HG03457 (cell line): ENCODE measurements around the gene ZACN.

Experiments
- ATAC-seq: cut with Tn5 transposase; IDR thresholded peaks from one replicate; pipeline ENCODE4 v1.9.1; 2021; ENCODE audit warnings: moderate number of reproducible peaks; ENCODE audit not compliant: unreplicated experiment

ZACN gene

GRCh38 chr17:76080768-76081287 lies 1.8 kb downstream of the ZACN start:
- ATAC-seq, result no peak

DNA sequence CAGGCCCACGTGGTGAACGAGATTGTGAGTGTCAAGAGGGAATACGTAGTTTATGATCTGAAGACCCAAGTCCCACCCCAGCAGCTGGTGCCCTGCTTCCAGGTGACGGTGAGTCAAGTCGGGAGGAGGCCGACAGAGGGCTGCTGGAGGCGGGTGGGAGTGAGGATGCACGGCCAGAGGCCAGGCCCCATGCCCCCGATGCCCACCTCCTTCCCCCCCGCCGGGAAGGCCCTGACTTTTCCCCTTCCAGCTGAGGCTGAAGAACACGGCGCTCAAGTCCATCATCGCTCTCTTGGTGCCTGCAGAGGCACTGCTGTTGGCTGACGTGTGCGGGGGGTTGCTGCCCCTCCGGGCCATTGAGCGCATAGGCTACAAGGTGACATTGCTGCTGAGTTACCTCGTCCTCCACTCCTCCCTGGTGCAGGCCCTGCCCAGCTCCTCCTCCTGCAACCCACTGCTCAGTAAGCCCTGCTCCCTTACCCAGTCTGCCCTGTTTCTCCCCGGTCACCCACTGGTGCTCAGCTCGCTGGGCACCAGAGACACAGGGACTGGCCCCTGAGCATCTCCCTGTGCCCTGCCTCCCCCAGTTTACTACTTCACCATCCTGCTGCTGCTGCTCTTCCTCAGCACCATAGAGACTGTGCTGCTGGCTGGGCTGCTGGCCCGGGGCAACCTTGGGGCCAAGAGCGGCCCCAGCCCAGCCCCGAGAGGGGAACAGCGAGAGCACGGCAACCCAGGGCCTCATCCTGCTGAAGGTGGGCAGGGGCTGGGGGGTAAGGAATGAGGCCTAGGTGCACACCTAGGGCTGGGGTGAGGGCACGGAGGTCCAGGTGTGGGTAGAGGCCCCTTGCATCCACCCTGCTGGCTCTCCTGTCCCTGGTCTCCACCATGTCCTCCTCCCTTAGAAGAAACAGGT lies 2.6 kb downstream of the ZACN start:
- ATAC-seq, result no peak

DNA sequence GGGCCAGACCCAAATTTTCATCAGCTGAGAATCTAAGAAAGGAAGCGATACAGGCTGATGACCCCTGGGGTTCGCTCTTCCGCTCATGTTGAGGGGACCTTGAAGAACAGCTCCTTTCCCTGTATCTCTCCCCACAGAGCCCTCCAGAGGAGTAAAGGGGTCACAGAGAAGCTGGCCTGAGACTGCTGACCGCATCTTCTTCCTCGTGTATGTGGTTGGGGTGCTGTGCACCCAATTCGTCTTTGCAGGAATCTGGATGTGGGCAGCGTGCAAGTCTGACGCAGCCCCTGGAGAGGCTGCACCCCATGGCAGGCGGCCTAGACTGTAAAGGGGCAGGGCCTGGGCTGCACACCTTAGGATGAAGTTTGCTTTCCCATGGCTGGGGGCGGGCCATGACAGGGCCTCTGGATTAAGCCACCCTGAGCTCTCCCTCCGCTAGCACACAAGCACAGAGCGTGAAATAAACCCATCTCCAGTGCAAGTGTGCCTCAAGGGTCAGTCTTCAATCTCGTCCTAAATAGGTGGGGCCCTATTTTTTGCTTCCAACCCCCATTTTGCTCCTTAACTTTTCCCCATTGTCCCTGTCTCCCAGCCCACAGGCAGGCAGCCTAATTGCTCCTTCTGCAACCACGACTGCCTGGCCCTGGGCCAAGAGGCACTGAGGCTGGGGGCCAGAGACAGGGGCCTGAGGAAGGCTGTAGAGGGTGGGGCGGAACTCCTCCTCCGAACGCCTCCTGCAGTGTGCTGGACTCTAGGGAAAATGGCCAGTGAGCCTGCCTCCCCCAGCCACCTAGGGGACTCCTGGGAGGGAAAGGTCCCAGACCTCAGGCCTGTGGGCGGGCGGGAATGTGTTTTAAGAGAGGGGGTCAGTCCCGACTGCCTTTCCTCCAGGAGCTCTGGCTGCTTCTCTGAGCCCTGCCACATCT lies 3.6 kb downstream of the ZACN start:
- no peak for ATAC-seq

DNA sequence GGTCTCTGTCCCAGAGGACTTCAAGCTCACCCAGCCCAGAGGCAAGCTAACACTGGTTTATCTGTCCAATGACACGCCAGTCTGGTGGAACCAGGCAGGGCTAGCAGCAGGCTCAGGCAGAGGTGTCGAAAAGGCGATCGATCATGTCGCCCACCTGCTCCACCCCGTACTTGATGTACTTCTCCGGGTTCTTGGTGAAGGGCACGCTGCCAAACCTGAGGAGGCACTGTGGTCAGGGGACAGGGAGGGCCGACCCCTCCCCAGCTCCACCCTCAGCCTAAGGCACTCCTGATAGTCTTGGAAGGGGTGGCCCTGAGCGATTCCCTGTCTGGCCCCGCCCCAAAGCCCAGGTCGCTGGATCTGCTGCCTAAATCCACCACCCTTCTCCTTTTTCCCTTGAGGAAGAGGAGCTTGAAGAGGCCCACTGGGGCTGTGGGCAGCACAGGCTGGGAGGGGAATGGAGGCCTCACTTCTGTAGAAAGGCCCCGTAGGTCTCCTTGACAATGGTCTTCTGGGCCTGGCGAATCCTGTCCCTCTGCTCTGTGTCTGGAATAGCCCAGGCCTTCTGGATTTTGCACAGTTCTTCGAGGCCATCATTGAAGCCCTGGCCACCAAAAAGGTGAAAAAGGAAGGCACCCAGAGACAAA lies 4.7 kb downstream of the ZACN start:
- no peak for ATAC-seq

- ATAC-seq, result no peak
Observed at GRCh38 chr17:76085066-76085730, 6.2 kb downstream of the ZACN start.

GRCh38 chr17:76085731-76086366 lies 6.9 kb downstream of the ZACN start:
- ATAC-seq, result no peak

GRCh38 chr17:76086384-76086783 lies 7.4 kb downstream of the ZACN start:
- ATAC-seq, result no peak

DNA sequence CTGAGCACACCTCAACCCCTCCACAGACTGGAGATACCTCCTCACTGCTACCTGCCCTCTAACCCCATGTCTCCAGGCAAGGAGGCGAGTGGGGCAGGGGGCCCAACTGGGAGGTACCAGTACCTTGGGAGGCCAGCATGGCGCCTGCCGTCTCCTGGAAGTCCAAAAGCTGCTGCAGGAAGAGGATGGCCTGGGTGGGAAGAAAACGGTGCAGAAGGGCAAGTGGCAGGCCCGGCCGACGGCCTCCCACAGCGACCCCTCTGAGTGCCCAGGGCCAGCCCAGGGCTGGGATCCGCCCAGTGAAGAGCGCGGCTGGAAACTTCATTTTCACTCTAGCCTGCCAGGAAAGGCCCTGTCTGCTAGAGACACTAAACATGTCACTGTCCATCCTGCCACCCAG lies 8.5 kb downstream of the ZACN start:
- ATAC-seq, result no peak

DNA sequence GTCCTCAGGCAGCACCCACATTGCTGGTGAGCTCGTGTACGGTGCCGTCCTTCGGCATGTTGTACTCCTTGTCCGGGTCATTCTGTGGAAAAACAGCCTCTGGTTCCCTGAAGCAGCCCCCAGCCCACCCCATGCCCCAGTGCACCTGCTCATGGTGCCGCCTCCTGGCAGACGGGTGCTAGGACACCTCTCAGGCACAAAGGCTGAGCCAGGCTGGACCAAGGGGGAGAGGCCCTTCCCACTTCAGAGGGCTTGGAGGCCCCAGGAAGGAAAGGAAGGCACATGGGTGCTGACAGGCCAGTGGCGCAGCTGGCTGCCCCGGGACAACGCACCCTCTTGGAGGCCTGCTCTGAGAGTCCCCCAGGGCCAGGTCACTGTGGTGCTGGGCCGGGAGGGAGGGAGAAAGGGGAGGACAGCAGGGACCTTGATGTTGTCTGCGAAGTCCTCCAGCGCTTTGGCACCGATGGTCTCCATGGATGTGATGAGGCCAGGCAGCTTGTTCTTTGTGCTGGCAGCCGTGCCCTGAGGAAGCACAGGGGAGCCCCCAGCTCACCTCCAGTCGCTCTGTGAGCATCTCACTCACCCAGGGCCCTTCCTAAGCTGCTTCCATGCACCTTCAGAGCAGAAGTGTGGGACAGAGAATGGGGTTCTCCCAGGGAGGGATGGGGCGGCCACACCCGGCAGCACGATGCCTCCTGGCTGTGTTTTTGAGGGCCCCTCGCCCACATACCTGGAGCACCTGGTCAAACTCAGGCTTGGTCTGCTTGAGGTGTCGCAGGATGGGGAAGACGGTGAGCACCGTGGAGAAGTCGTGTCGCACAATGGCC lies 9.3 kb downstream of the ZACN start:
- ATAC-seq, result no peak

GRCh38 chr17:76088868-76089576 lies 10.0 kb downstream of the ZACN start:
- ATAC-seq, result no peak

- ATAC-seq, result no peak
Observed at GRCh38 chr17:76089680-76090516, 10.9 kb downstream of the ZACN start.

DNA sequence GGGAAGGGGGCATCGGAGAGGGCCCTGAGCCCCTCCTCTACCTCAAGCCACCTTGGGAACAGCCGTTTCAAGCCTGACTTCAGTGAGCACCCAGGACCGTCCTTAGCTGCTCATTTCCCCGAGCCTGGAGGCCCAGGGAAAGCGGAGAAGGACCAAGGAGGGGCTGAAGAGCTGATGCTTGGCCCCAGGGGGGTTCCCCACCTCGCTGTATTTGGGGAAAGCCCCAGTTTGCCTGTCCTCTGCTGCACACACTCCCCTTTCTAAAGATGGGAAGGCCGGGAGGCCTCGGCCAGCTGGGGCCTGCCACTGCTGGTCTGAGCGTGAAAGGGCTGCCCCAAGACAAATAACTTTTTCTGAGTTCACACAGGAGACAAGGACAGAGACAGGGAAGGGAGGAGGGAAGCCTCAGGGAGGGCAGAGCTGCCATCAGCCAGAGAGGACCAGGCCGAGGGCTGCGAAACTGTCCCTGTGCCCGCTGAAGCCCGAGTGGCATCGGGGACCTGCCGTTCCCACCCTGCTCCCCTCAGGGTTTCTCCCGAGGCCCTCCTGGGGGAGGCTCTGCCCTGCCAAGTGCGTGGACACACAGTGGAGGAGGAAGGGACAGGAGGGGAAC lies 11.6 kb downstream of the ZACN start:
- no peak for ATAC-seq

DNA sequence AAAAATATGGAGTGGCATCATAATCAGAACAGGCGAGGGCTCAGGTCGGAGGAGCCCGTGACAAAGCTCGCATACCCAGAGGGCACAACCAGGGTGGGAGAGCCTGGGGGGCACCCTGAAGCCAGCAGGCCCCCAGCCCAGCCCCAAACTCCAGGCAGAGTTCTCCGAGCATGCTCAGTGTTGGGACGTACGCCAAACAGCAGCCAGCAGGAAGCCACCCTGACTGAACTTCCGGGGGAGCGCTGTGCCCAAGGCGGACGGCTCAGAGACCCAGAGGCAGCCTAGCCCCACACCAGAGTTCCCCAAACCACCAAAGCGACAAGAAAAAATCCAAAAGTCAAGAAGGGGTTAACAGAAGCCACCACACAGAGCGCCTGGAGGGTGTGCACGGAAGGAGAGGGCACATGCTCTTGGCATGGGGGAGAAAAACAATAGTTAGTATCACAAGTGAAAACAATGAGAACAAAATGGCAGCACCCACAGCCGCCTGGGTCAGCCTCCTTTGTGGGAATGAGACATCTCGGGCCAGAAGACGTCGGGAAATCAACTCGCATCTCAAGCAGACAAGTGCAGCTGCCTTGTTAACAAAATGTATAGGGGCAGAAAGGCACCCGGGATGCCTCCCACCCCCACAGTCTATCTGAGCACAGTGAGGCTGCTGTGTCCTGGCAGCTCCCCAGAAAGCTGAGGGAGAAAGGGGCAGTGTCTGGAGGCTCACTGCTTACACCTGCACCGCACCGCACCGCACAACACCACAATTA lies 12.7 kb downstream of the ZACN start:
- ATAC-seq, result no peak

GRCh38 chr17:76092526-76093413 lies 13.8 kb downstream of the ZACN start:
- no peak for ATAC-seq

DNA sequence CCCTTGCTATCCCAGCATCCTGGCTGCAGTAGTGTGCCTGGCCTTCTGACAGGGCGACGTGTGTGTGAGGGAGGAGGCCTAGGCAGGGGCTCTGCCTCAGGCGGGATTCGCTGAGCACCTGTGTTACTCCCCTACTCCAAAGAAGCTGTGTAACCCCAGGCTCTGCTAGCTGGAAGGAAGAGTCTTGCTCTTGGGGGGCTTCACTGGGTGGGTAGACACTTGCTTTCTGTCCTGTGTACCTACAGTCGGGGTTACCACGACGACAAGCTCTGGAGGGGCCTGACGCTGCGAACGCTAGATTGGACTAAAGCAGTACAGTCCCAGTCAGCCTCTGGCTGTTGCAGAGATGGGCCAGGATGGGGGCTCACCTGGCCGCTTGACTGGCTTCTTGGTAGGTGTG lies 15.1 kb downstream of the ZACN start:
- no peak for ATAC-seq

- ATAC-seq, result no peak
Observed at GRCh38 chr17:76095943-76096342, 17.0 kb downstream of the ZACN start.
